Astrocyte (in vitro differentiated cells and primary cell): ENCODE results near the gene HOXC6. TPM values are rescaled to one million over a fixed set of nuclear protein-coding genes. Genes with fewer than 3 reads are reported as not detected.

Experiments
- DNase-seq: peaks from one replicate; pipeline ENCODE4 v3.0.0-alpha.2; 2010; ENCODE audit warnings: low read depth
- FAIRE-seq: peaks from 2 replicates; lab custom pipeline; 2011; peaks lifted over from hg19 to GRCh38; lab: Jason Lieb, UNC
- H2AFZ ChIP-seq: 2 replicates; pipeline ENCODE4 v1.6.0; 2012; ENCODE audit warnings: low read depth, low read length, inconsistent platforms
- H3K27ac ChIP-seq: 2 replicates; pipeline ENCODE4 v1.5.1; 2011; ENCODE audit warnings: low read depth, low read length, inconsistent platforms
- H3K27me3 ChIP-seq: 2 replicates; pipeline ENCODE4 v1.6.0; 2011; ENCODE audit warnings: low read length, inconsistent platforms; ENCODE audit not compliant: insufficient read depth
- H3K36me3 ChIP-seq: 2 replicates; pipeline ENCODE4 v1.5.1; 2011; ENCODE audit warnings: low read length, inconsistent platforms; ENCODE audit not compliant: insufficient read depth
- H3K4me1 ChIP-seq: 2 replicates; pipeline ENCODE4 v1.5.1; 2011; ENCODE audit warnings: low read length, inconsistent platforms; ENCODE audit not compliant: insufficient read depth
- H3K4me2 ChIP-seq: 2 replicates; pipeline ENCODE4 v1.6.0; 2012; ENCODE audit warnings: low read length, inconsistent platforms
- H3K4me3 ChIP-seq: 2 replicates; pipeline ENCODE4 v1.5.1; 2011; ENCODE audit warnings: low read depth, mild to moderate bottlenecking, low read length, inconsistent platforms; ENCODE audit not compliant: insufficient read depth
- H3K79me2 ChIP-seq: 2 replicates; pipeline ENCODE4 v1.6.0; 2012; ENCODE audit warnings: mild to moderate bottlenecking, low read length, inconsistent platforms; ENCODE audit not compliant: insufficient read depth
- H3K9ac ChIP-seq: 2 replicates; pipeline ENCODE4 v1.6.0; 2012; ENCODE audit warnings: mild to moderate bottlenecking, low read length, inconsistent platforms
- H3K9me3 ChIP-seq: 2 replicates; pipeline ENCODE4 v1.5.1; 2012; ENCODE audit warnings: low read depth, mild to moderate bottlenecking, low read length, inconsistent platforms; ENCODE audit not compliant: insufficient read depth
- H4K20me1 ChIP-seq: 2 replicates; pipeline ENCODE4 v1.6.0; 2012; ENCODE audit warnings: low read length, inconsistent platforms; ENCODE audit not compliant: insufficient read depth
- H3K27ac Mint-ChIP-seq: one replicate; pipeline ENCODE4 v1.8.0; 2021; ENCODE audit warnings: mild to moderate bottlenecking, mixed read lengths; ENCODE audit not compliant: unreplicated experiment
- H3K27me3 Mint-ChIP-seq: one replicate; pipeline ENCODE4 v1.8.0; 2021; ENCODE audit warnings: low read depth, mixed read lengths; ENCODE audit not compliant: unreplicated experiment
- H3K36me3 Mint-ChIP-seq: one replicate; pipeline ENCODE4 v1.8.0; 2021; ENCODE audit warnings: low read depth, mixed read lengths; ENCODE audit not compliant: unreplicated experiment
- H3K4me1 Mint-ChIP-seq: one replicate; pipeline ENCODE4 v1.8.0; 2021; ENCODE audit warnings: low read depth, mixed read lengths; ENCODE audit not compliant: unreplicated experiment
- H3K4me3 Mint-ChIP-seq: one replicate; pipeline ENCODE4 v1.8.0; 2021; ENCODE audit warnings: mild to moderate bottlenecking, moderate library complexity, mixed read lengths; ENCODE audit not compliant: unreplicated experiment
- H3K9me3 Mint-ChIP-seq: one replicate; pipeline ENCODE4 v1.8.0; 2021; ENCODE audit warnings: mild to moderate bottlenecking, mixed read lengths; ENCODE audit not compliant: unreplicated experiment
- EZH2 ChIP-seq: IDR thresholded peaks from 2 replicates; pipeline ENCODE4 v1.6.1; 2012; ENCODE audit warnings: mild to moderate bottlenecking, low read length, inconsistent platforms; ENCODE audit not compliant: insufficient read depth
- total RNA-seq: library from RNA; stranded (reverse); gene quantifications from 2 replicates; pipeline ENCODE4 v1.2.1, GENCODE V29; 2021
- TF ChIP-seq, protein P1 (sequence below): IDR thresholded peaks from 2 replicates; pipeline ENCODE4 v1.5.1; 2011; ENCODE audit warnings: low read depth, mild to moderate bottlenecking, inconsistent platforms, low read length, moderate library complexity; ENCODE audit not compliant: insufficient read depth

HOXC6 gene
- total RNA-seq, 1 donor from 2014 or later, result not detected

- H3K27ac Mint-ChIP-seq, result peak overlapping the region; percentile 62
- peaks cover 2% of the 10 kb centered on the region for H3K36me3 Mint-ChIP-seq
- H3K4me3 Mint-ChIP-seq, result no peak overlapping the region
- DNase-seq (no peak), FAIRE-seq (no peak)
- TF ChIP-seq EZH2, result peak; percentile 0
- TF ChIP-seq, protein P1, sequence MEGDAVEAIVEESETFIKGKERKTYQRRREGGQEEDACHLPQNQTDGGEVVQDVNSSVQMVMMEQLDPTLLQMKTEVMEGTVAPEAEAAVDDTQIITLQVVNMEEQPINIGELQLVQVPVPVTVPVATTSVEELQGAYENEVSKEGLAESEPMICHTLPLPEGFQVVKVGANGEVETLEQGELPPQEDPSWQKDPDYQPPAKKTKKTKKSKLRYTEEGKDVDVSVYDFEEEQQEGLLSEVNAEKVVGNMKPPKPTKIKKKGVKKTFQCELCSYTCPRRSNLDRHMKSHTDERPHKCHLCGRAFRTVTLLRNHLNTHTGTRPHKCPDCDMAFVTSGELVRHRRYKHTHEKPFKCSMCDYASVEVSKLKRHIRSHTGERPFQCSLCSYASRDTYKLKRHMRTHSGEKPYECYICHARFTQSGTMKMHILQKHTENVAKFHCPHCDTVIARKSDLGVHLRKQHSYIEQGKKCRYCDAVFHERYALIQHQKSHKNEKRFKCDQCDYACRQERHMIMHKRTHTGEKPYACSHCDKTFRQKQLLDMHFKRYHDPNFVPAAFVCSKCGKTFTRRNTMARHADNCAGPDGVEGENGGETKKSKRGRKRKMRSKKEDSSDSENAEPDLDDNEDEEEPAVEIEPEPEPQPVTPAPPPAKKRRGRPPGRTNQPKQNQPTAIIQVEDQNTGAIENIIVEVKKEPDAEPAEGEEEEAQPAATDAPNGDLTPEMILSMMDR, result no peak
- H3K27me3 ChIP-seq, result peaks cover 90% of the 10 kb centered on the region
- H3K36me3 ChIP-seq, result no peaks in the 10 kb centered on the region
- H3K4me1 Mint-ChIP-seq, result no peaks in the 10 kb centered on the region
- no peak overlapping the region for H3K27ac ChIP-seq
- peaks cover 89% of the 10 kb centered on the region for H3K27me3 Mint-ChIP-seq
- peaks cover 11% of the 10 kb centered on the region for H3K9me3 Mint-ChIP-seq
- H3K9me3 ChIP-seq, result no peaks in the 10 kb centered on the region
- H3K4me3 ChIP-seq, result no peak overlapping the region
- H3K4me2 ChIP-seq, result no peak overlapping the region
- H2AFZ ChIP-seq, result no peak overlapping the region
- no peak overlapping the region for H3K9ac ChIP-seq
- H3K4me1 ChIP-seq, result no peaks in the 10 kb centered on the region
- H3K79me2 ChIP-seq, result no peaks in the 10 kb centered on the region
- no peaks in the 10 kb centered on the region for H4K20me1 ChIP-seq
Measured at GRCh38 chr12:54051026-54051842, 23.0 kb downstream of the HOXC6 start.

DNA sequence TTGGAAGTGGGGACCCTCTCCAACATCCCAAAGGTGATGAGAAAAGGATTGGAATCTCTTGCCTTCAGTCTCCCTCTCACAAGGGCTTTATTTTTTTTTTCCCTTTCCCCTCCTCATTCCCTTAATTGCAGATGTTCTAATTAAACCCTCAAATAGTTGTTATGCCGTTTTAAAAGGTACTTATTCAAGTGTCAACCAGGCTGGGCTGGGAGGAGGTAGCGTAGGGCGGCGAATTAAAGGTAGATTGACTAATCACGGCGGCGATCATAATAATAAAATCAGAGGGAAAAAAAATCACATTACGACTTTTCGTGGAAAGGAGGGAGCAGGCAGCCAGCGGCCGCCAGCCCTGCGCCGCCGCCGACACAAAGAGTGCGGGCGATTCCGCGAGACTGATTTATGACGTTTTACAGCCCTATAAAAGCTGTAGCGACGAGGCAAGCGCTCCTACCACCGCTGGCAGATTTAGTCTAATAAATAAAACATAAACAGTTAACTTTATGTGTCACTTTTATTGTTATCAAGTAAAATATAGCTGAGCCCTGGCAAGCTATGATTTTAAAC lies 23.7 kb downstream of the HOXC6 start:
- H3K9me3 Mint-ChIP-seq, result peaks cover 11% of the 10 kb centered on the region
- H3K36me3 ChIP-seq, result no peaks in the 10 kb centered on the region
- H3K9me3 ChIP-seq, result no peaks in the 10 kb centered on the region
- H3K4me2 ChIP-seq, result no peak overlapping the region
- H3K4me3 Mint-ChIP-seq, result no peak overlapping the region
- no peak overlapping the region for H3K27ac Mint-ChIP-seq
- no peak for TF ChIP-seq EZH2
- TF ChIP-seq, protein P1, result no peak
- no peak overlapping the region for H3K27ac ChIP-seq
- no peak overlapping the region for H3K4me3 ChIP-seq
- DNase-seq (no peak), FAIRE-seq (no peak)
- H3K36me3 Mint-ChIP-seq, result peaks cover 2% of the 10 kb centered on the region
- H3K4me1 ChIP-seq, result no peaks in the 10 kb centered on the region
- H3K9ac ChIP-seq, result no peak overlapping the region
- peaks cover 88% of the 10 kb centered on the region for H3K27me3 Mint-ChIP-seq
- no peak overlapping the region for H2AFZ ChIP-seq
- no peaks in the 10 kb centered on the region for H3K79me2 ChIP-seq
- no peaks in the 10 kb centered on the region for H4K20me1 ChIP-seq
- H3K4me1 Mint-ChIP-seq, result no peaks in the 10 kb centered on the region
- peaks cover 88% of the 10 kb centered on the region for H3K27me3 ChIP-seq
